SK-N-SH (cell line): ENCODE measurements around the gene SAMD14. TPM values are rescaled to one million over a fixed set of nuclear protein-coding genes. Genes with fewer than 3 reads are reported as not detected.
A peak's percentile ranks its signal among the peaks of the same experiment; 100 is the strongest.

Source experiments
- CTCF ChIA-PET: fragments of 300-600, 350-600 bp; formaldehyde crosslinking; extraction: SDS; loops from one replicate; lab custom pipeline; 2021; lab: Yijun Ruan, JAX
- POLR2A ChIA-PET: fragments of 350-600 bp; sonication (Branson Sonifier 250); formaldehyde crosslinking; extraction: SDS; loops from one replicate; lab custom pipeline; 2020; ENCODE audit warnings: antibody characterized with exemption, inconsistent platforms; lab: Yijun Ruan, JAX
- DNase-seq: peaks from one replicate; pipeline ENCODE4 v3.0.0; 2012
- H2AFZ ChIP-seq: fragments of 200-600 bp; sonication (generic); 2 replicates; pipeline ENCODE4 v1.8.1; 2016; ENCODE audit warnings: antibody characterized with exemption, mild to moderate bottlenecking, low read depth
- H3F3A ChIP-seq: fragments of 200-600 bp; sonication (generic); replicated peaks from 2 replicates; pipeline ENCODE3; 2016; ENCODE audit warnings: antibody characterized with exemption, mild to moderate bottlenecking; ENCODE audit not compliant: insufficient read depth
- H3K27ac ChIP-seq, 2 experiments: fragments of 200-500 bp in 1 of 2; fragments of 200-600 bp in 1 of 2; sonication (Bioruptor generic) in 1 of 2; sonication (generic), shearing (Covaris generic) in 1 of 2; 2 replicates each; pipeline versions ENCODE4 v1.5.1 to v1.6.1; 2014 to 2016; ENCODE audit warnings: low read depth in 2 of 2, inconsistent platforms in 1 of 2, low read length in 1 of 2, mild to moderate bottlenecking in 1 of 2, mixed read lengths in 1 of 2
- H3K27me3 ChIP-seq: fragments of 200-600 bp; sonication (generic), shearing (Covaris generic); 2 replicates; pipeline ENCODE4 v1.6.1; 2016; ENCODE audit warnings: mixed run types; ENCODE audit not compliant: insufficient read depth
- H3K36me3 ChIP-seq, 2 experiments: fragments of 200-500 bp in 1 of 2; fragments of 200-600 bp in 1 of 2; sonication (Bioruptor generic) in 1 of 2; sonication (generic) in 1 of 2; replicated peaks in 1 of 2; 2 replicates each; pipeline versions ENCODE3 to v1.5.1; 2014 to 2016; ENCODE audit warnings: low read length in 1 of 2, mild to moderate bottlenecking in 1 of 2; ENCODE audit not compliant: insufficient read depth in 2 of 2, control insufficient read depth in 1 of 2
- H3K4me1 ChIP-seq, 2 experiments: fragments of 200-500 bp in 1 of 2; fragments of 200-600 bp in 1 of 2; sonication (Bioruptor generic) in 1 of 2; sonication (generic), shearing (Covaris generic) in 1 of 2; 2 replicates each; pipeline versions ENCODE4 v1.5.1 to v1.6.1; 2014 to 2016; ENCODE audit warnings: low read depth in 1 of 2, low read length in 1 of 2, mixed run types in 1 of 2; ENCODE audit not compliant: insufficient read depth in 2 of 2, control insufficient read depth in 1 of 2
- H3K4me2 ChIP-seq: fragments of 200-600 bp; sonication (generic), shearing (Covaris generic); 2 replicates; pipeline ENCODE4 v1.6.1; 2017; ENCODE audit warnings: mixed run types
- H3K4me3 ChIP-seq, 2 experiments: fragments of 200-500 bp in 1 of 2; fragments of 200-600 bp in 1 of 2; sonication (Bioruptor generic) in 1 of 2; sonication (generic), shearing (Covaris generic) in 1 of 2; 2 replicates each; pipeline versions ENCODE4 v1.5.1 to v1.8.1; 2014 to 2016; ENCODE audit warnings: low read depth in 2 of 2, inconsistent platforms in 1 of 2, low read length in 1 of 2, mild to moderate bottlenecking in 1 of 2, mixed read lengths in 1 of 2, moderate library complexity in 1 of 2
- H3K79me2 ChIP-seq: fragments of 200-600 bp; sonication (generic); 2 replicates; pipeline ENCODE4 v1.8.1; 2017; ENCODE audit warnings: mild to moderate bottlenecking; ENCODE audit not compliant: insufficient read depth
- H3K9ac ChIP-seq: fragments of 200-600 bp; sonication (generic); 2 replicates; pipeline ENCODE4 v1.6.1; 2017; ENCODE audit warnings: mixed run types
- H3K9me2 ChIP-seq: fragments of 200-600 bp; sonication (generic); 2 replicates; pipeline ENCODE4 v1.6.1; 2017; ENCODE audit warnings: mixed run types
- H3K9me3 ChIP-seq: fragments of 200-600 bp; sonication (generic); 2 replicates; pipeline ENCODE4 v1.6.1; 2017; ENCODE audit warnings: mixed run types, mild to moderate bottlenecking, moderate library complexity
- H4K20me1 ChIP-seq: fragments of 200-600 bp; sonication (generic); 2 replicates; pipeline ENCODE4 v1.6.1; 2017; ENCODE audit warnings: mild to moderate bottlenecking, mixed run types; ENCODE audit not compliant: insufficient read depth
- CTCF ChIP-seq: fragments of 200-600 bp; sonication (generic); IDR thresholded peaks from 2 replicates; pipeline ENCODE4 v1.6.1; 2017; ENCODE audit warnings: antibody characterized with exemption, mild to moderate bottlenecking, moderate library complexity
- EP300 ChIP-seq, 2 experiments: IDR thresholded peaks; 2 replicates each; pipeline versions ENCODE4 v1.4.0 to v1.6.1; 2012; ENCODE audit warnings: borderline replicate concordance in 1 of 2, low read depth in 1 of 2, low read length in 1 of 2
- FOSL2 ChIP-seq: IDR thresholded peaks from 2 replicates; pipeline ENCODE4 v1.4.0; 2012; ENCODE audit warnings: low read depth, mild to moderate bottlenecking, moderate library complexity, borderline replicate concordance
- JUND ChIP-seq: IDR thresholded peaks from 2 replicates; pipeline ENCODE4 v1.4.0; 2012
- NFIC ChIP-seq: IDR thresholded peaks from 2 replicates; pipeline ENCODE4 v1.4.0; 2012; ENCODE audit warnings: borderline replicate concordance
- RCOR1 ChIP-seq: fragments of 150-350 bp; IDR thresholded peaks from 2 replicates; pipeline ENCODE4 v1.6.1; 2017; ENCODE audit warnings: antibody characterized with exemption, low read length
- REST ChIP-seq: IDR thresholded peaks from 2 replicates; pipeline ENCODE4 v1.6.1; 2012; ENCODE audit warnings: mild to moderate bottlenecking, low read depth, low read length, moderate library complexity
- RFX5 ChIP-seq: IDR thresholded peaks from 2 replicates; pipeline ENCODE4 v1.6.1; 2012; ENCODE audit warnings: mild to moderate bottlenecking, improper control_type of control experiment, low read length
- TCF12 ChIP-seq: IDR thresholded peaks from 2 replicates; pipeline ENCODE4 v1.4.0; 2012
- ZBTB33 ChIP-seq: IDR thresholded peaks from 2 replicates; pipeline ENCODE4 v1.4.0; 2012; ENCODE audit warnings: low read depth, borderline replicate concordance
- WGBS: methylation state at CpG from one replicate; pipeline ENCODE4 v1.1.6; 2017; ENCODE audit warnings: low lambda C conversion rate; 5-methylcytosine and 5-hydroxymethylcytosine counted together
- polyA plus RNA-seq, 3 experiments: library from polyadenylated mRNA; depleted of rRNA; stranded (reverse); fragments of >200 nt; gene quantifications; 2 replicates each; pipeline ENCODE4 v1.2.3, GENCODE V29; 2012

SAMD14 gene
- polyA plus RNA-seq, 1 of the 3 experiments (the other 2 are of a cell fraction), result 3.4 TPM

- no peak for TF ChIP-seq CTCF
- no peak for TF ChIP-seq RCOR1
- TF ChIP-seq ZBTB33, result 0 out of 2 replicates have a peak, but pooled peaks have one; percentile 73
- peak in 1 of 2 experiments; percentile 89; a peak in 2 of 4 replicates for TF ChIP-seq EP300 (IDR thresholded peaks at IDR 0.05; ENCODE audit: borderline replicate concordance in 1 of 2, low read depth in 1 of 2, low read length in 1 of 2)
- TF ChIP-seq RFX5, result no peak
- peak; percentile 99 for TF ChIP-seq FOSL2
- TF ChIP-seq JUND, result peak; percentile 96
- peak; percentile 84 for TF ChIP-seq NFIC
- TF ChIP-seq, all 33 proteins: peak for 17
These were observed 65.5 kb downstream of the SAMD14 start (continued) for GRCh38 chr17:50064253-50065001.

GRCh38 chr17:50063561-50064252 is 66.3 kb downstream of the SAMD14 start:
- H3K9me2 ChIP-seq, result no peaks in the 10 kb centered on the region
- 0 out of 2 replicates have a peak, but pooled peaks cover 8% of the 10 kb centered on the region for H4K20me1 ChIP-seq
- H3K36me3 ChIP-seq, result peaks cover 18 to 48% of the 10 kb centered on the region in 2 experiments
- ChIA-PET CTCF (interaction anchor here (0.5 to 6.2 kb wide), 7 partner anchors 8 to 68 kb away, joined by 3 to 51 read pairs (median 3); no protein-coding TSS in a partner anchor), POLR2A (no interaction called here)
- peaks cover 49 to 71% of the 10 kb centered on the region in 2 experiments for H3K4me1 ChIP-seq
- H3K27me3 ChIP-seq, result no peaks in the 10 kb centered on the region
- peaks cover 81% of the 10 kb centered on the region for H3F3A ChIP-seq
- peak overlapping the region; percentile 77 to 100 for H3K27ac ChIP-seq
- WGBS, result 94% methylated on average over 8 of the region's 8 CpGs
- no peak overlapping the region for H2AFZ ChIP-seq
- no peaks in the 10 kb centered on the region for H3K9me3 ChIP-seq
- no peak for TF ChIP-seq REST
- TF ChIP-seq TCF12, result peak; percentile 54; the same call in 1 of the 2 replicates
- peak overlapping the region; percentile 98 for H3K9ac ChIP-seq
- no peak overlapping the region for H3K4me3 ChIP-seq
- no peak for DNase-seq
- peak overlapping the region; percentile 96 for H3K4me2 ChIP-seq
- H3K79me2 ChIP-seq, result peaks cover 95% of the 10 kb centered on the region
